HG03175 (cell line): ENCODE data around the gene SLC24A3.

Experiments used
- ATAC-seq: cut with Tn5 transposase; IDR thresholded peaks from one replicate; pipeline ENCODE4 v1.9.1; 2021; ENCODE audit warnings: mild to moderate bottlenecking, moderate library complexity; ENCODE audit not compliant: unreplicated experiment

SLC24A3 gene

DNA sequence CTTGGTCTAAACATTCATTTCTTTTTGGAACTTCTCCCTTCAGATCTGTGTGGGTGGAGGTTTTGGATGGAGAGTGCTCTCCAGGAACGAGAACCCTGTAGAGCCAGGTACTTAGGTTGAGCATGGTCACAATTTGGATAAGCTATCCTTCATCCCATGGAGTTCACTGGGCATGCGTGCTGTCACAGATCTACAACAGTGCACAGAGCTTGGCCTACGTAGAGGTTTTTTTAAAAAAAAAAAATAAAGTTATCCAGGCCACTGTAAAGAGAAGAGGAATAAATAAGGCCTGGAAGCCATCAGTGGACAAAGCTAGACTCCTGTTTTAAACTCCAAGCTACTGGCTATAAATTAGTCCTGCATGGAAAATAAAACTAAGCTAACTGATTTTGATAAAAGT, 165.6 kb downstream of the SLC24A3 start:
- ATAC-seq, result no peak

DNA sequence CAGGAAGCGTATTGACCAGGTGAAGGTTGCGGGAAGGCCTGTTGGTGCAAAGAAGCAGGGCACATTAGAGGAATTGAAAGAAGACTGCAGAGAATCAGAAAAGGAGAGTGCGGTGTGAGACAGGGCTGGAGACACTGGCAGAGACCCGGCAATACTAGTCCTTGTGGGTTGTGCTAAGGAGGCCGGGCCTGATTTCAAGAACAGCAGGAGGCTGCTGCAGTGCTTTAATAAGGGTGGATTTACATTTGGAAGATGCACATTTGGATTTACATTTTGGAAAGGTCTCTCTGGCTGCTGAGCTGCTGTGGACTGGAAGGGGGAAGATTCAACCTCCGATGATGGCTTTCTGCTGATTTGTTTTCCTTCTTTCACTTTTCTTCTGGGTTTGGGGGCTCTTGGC, 167.8 kb downstream of the SLC24A3 start:
- no peak for ATAC-seq

DNA sequence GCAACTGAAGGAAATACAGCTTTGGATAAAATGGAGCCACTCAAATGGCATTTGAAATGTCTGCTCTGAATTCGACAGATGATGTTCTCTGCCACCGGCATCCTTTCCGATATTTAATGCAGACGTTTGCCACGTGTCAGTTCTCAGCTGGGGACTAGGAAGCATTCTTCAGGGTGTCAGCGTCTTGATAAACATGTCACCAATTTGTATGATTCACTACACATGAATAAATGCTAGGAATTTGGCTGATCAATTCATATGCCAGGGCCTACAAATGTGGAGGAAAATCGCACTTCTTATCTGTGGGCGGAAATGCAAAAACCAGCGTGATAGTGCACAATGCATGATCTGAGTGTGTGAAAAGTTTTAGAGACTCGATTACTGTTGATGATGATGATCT, 169.5 kb downstream of the SLC24A3 start:
- ATAC-seq, result no peak

DNA sequence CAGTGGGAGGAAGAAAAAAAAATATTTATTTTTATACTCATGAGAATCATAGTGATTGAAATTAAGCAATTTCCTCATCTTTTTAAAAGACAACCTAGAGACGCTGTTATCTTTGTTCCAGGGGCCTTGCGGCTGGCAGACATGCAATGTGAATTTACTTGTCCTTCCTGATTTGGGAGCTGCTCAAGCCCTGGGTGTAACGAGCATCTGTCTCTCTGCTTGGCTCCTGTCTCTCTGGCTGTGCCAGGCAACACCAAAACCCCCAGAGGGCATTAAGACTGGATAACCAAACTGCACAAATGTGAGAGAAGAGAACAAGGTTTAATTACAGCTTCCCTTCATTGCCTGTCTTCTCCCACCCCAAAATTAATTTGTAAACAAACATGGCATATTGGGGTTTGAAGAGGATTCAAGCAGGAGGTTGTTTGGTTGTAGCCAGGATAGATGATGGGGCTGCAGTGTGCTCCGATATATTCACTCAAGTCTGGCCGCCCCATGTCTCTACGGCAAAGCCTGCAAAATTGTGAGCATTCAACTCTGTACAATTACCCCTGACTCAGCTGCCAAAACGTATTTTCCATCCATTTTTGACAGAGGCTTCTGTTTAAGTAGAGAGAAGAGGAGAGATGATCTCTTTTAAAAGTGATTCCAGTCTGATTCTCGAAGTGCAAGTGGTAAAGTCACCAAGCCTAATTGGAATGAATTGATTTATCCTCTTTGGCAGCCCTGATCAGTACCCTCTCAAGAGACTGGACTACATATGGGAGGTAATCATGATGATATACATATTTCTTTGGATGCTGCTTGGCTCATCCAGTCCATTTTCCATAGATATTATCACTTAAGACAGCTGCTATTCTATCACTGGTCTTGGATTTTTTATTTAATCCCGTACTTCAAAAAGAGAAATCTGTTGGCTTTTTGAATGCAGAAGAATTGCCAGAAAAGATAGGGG, 170.2 kb downstream of the SLC24A3 start:
- no peak for ATAC-seq

DNA sequence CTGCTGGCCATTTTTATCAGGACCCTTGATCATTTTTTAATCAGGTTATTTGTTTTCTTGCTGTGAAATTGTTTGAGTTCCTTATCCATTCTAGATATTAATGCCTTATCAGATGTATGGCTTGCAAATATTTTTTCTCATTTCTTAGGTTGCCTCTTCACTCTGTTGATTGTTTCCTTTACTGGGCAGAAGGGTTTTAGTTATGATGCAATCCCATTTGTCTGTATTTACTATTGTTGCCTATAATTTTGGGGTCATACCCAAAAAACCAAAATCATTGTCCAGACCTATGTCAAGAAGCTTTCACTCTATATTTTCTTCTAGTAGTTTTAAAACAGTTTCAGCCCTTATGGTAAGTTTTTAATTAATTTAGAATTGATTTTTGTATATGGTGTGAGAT, 172.5 kb downstream of the SLC24A3 start:
- ATAC-seq, result no peak

DNA sequence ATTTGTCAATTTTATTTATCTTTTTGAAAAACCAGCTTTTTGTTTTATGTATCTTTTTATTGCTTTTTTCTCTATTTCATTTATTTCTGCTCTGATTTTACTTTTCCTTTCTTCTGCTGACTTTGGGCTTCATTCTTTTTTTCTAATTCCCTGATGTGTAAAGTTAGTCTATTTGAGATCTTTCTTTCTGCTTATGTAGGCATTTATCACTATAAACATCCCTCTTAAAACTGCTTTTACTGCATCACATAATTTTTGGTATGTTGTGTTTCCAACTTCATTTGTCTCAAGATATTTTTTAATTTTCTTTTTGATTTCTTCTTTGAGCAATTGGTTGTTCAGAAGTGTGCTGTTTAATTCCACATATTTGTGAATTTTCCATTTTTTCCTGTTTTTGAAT, 174.8 kb downstream of the SLC24A3 start:
- no peak for ATAC-seq

DNA sequence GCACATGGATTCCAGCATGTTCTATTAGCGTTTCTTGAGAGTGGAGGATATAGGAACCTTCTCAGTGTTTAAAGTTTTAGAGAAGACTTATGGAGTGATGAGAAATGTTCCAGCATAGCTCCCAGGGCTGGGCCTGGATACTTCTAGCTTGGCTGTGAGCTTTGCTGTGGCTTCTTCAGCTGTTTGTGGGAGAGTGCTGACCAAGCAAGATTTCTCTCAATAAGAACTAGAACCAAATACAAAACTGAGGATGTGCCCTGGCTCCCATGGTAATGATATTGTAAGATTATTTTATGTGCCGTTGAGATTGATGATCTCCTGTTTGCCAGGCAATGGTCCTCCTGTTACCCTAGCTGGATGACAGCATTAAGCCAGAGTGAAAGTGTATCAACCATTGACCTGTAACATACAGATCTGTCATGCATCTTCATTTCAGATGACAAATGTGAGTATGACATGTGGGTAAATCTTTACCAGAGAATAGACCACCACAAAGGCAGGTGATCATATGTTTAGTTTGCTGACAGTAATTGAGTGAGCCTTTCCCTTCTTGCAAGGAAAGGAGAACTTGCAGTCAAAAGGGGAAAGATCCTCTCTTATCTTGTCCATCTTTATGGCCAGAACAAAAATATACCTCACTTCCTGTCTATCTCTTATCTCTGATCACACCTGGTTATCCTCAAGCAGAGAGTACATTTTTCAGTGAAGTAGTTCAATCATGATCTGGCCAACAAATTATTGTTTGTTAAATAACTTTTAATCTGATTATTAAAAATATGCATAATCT, 180.1 kb downstream of the SLC24A3 start:
- no peak for ATAC-seq

DNA sequence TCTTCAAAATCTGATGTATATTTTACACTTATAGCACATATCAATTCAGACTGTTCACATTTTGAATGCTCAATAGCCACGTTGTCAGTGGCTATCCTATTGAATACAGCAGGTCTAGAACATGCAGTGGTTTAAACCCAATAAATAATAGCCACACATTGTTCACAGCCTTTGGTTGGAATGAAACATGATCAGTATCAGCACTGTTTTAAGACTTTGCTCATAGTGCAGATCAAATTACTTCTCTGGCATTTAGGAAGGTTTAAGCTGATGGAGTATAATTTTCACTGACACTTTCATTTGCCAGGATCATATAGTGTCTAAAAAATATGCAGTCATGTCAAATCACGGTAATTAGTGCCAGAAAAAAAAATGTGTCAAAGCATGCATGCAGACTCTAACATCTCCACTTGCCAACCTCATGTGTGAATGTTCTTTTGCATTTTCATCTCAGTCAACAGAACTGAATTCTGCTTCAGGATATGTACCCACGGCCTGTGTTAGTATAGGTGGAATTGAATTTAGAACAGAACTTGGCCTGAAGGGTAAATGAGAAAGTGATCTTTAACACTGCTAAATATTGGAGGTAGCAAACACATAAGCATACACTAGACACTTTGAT, 184.1 kb downstream of the SLC24A3 start:
- no peak for ATAC-seq

DNA sequence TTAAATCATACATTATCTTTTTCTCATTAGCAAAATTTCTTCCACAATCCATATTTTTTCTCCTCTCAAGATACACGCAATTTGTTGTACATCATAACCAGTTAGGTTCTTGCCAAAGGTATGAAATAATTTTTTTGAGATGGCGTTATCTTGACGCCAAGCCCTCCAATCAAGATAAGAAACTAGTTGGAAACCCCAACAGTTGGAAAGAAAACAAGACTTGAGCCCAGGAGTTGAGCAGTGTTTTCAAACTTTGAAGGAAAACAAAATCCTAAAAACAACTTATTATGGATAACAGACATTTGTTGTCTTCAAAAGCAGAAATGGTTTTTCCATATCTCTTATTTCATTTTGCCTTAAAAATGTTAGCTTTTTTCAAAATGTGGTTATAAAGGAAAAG, 184.8 kb downstream of the SLC24A3 start:
- no peak for ATAC-seq

DNA sequence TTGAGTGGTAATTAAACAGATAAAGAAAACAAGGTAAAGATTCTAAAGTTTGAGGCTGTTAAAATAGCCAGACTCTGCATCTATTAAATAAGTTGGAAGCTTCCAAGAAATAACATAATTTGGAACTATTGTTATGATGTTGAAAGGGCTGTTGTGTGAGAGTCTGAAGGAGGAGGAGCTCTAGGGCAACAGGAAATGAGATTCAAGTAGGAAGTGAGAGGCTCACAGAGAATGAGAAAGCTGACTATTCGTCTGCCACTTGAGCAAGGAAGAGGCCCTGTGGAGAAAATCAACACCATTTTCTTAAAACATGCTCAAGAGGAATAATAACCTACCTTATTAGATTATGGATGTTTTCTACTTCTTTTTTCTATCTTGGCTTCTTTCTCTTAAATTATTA, 185.2 kb downstream of the SLC24A3 start:
- ATAC-seq, result no peak

DNA sequence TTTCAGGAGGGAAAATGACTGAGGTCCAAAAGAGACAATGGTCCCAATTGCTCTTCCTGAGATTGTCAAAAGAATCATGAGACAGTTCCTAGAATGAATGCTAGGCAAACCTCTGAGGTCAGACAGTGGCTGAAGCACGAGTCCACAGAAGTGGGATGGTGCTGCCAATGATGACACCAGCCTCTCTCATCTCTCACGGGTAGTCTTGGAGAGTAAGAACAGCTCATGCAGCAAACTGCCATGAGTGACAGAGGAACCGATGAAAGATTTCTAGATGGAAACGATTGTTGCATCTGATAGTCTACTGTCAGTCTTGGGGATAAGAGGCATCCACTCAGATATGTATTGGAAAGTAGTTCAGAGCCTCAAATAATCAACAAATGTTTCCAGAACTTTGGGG, 188.7 kb downstream of the SLC24A3 start:
- no peak for ATAC-seq

DNA sequence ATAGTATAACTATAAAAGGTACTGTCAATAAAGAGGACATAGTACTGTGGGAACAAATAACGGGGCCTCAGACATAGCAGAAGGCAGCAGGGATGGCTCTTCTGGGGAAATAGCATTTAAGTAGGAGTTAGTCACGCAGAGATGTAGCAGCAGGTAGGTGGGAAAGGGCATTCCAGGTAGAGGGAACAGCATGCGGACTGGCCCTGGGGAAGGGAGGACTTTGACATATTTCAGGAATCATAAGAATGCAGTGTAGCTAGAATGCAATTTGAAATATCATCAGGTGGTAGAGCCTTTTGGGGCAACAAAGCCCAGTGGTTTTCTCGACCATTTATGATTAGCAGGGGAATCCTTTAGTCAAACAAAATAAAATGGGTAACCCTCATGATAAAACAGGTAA, 191.1 kb downstream of the SLC24A3 start:
- no peak for ATAC-seq

DNA sequence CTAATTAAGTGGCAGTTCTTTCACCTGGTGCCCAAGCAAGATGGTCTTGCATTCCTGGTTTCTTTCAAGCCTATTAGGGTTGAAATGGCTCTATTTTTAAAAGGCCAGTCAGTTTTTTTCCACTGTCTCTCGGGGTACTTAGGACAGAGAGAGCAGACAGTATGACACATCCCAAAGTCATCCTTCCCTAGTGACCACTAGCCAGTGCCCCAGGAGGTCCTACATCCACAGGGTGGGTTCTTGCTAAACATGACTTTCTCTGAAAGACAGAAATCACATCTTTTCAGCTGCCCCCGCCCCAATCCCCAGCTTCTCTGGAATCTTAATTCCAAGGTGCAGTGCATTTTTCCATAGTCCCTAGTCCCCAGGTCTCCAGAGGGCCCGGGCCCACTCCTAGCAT, 192.4 kb downstream of the SLC24A3 start:
- ATAC-seq, result no peak

DNA sequence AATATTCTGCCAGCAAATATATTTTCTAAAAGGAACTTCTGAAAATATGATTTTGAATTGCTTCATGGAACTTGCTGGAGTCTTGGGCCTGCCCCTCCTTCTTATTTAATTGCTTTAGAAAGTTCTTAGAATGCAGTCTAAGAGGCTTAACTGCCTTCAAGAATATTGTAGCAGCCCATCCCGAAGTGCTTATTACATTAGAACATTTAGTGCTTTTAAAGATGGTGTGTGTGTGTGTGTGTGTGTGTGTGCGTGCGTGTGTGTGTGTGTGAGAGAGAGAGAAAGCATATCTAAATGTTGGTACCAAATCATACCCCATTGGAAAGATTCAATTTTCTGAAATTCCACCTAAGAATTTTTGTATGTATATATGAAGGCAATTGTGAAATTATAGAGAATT, 193.5 kb downstream of the SLC24A3 start:
- no peak for ATAC-seq

DNA sequence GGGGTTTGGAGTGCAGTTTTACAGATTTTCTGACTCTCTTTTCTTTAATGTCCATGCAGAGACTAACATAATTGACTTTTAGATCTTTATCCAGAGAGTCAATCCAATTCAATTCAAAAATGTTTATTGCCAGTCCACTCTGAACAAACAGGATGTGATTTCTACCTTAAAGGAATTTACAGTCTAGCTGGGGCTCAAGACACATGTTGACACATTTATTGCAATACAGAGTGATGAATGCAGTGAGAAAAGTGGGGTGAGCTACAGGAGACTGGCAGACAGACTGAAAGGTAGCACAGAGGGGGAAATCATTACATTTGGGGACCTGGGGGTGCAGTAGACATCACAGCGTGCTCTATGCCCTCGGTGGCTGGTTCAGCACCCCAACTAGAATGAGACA, 193.9 kb downstream of the SLC24A3 start:
- ATAC-seq, result no peak

DNA sequence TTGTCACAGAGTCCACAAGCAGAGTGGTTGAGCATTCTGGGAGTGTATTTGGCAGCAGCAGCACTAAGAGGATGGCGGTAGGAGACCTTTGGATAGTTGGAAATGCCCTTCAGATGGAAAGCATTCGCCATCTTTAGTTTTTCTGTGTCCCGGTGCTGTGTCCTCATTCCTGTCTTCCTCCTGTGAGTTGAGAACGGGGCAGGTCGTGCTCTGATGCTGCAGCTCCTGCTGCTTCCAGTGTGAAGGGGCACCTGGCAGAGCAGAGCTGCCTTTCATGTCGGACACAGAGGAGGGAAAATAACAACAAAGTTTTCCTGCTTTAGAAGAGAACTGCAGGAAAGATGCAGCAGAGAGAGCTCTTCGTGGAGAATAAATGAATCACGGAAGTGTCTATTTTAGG, 194.8 kb downstream of the SLC24A3 start:
- ATAC-seq, result no peak

DNA sequence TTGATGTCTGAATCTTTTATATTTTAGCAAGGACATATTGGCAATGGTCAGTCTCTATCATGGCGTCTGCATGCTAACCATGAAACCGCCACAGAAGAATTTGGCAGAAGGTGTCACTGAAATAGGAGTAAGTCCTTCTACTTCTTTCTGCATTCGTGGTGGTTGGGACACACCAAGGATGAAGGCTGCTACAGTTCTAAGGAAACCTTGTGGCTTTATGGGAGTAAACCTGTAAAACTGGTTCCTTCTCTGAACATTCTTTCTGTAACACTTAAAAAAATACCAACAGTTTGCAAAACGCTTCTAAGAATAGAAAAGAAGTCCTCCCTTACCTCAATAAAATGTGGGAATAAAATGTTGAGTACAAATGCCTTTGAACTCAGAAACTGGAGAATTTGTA, 195.3 kb downstream of the SLC24A3 start:
- no peak for ATAC-seq

DNA sequence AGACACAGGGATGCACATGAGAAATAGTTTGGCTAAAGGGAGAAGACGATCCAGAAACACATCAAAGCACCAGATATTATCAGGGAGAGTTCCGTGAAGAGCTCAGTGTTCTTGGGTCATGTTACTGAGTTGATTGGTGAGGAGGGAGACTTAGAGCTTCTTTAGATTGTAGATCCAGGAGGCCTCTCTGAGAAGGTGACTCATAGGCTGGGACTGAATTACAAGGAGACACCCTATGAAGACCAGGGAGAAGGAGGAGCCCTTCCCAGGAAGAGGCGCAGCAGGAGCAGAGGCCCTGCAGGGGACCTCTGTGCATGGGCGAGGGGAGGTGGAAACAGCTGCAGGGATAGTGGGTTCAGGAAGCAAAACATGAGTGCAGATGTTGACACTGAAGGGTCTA, 196.5 kb downstream of the SLC24A3 start:
- no peak for ATAC-seq

DNA sequence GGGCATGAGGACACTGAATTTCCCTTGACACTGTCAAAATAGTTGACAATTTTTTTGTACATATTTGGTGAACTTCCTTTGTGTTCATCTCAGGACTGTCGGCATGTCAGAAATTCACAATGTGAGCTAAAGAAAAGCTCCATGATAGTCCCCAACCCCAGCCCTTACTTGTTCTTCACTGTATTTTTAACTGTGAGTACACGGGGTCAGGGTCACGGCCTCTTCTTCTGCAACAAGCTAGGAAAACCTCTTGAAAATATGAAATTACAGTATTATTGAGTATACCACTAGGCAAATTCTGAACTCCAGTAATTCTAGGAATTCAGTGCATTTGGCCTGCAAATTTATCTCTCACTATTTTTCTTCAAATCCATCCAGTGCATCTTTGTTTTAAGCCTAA, 199.4 kb downstream of the SLC24A3 start:
- no peak for ATAC-seq

DNA sequence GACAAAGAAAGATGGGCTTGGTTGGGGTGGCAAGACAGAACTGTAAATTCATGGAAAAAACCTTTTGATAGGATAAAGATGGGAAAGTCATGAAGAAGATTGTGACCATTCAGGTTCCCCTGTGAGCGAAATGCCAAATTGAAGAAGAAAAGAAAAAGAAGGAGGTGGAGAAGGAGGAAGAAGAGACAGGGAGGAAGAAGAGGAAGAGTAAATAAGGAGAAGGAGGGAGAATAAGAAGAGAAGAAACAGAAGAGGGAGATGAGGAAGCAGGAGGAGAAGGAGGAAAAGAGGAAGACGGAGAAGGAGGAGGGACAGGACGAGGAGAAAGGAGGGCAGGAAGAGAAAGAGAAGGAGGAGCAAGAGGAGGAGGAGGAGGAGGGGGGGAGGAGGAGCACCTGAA, 199.8 kb downstream of the SLC24A3 start:
- ATAC-seq, result no peak

DNA sequence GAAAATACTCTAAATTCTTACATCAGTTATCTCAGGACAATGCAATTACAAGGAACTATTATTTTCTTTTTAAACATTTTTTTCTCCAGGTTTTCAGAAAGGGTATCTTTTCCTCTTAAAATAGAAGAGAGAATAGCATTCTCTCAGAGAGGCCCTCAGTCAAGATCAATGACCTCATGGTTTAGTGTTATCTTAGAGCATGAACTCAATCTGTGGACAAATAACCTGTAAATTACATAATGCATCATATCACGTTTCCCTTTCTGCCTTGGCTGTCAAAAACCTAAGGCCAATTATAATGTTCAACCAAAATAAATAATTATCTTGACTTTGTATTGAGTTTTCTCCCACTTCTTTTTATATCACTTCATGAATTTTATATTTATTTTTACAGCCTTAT, 202.2 kb downstream of the SLC24A3 start:
- no peak for ATAC-seq

DNA sequence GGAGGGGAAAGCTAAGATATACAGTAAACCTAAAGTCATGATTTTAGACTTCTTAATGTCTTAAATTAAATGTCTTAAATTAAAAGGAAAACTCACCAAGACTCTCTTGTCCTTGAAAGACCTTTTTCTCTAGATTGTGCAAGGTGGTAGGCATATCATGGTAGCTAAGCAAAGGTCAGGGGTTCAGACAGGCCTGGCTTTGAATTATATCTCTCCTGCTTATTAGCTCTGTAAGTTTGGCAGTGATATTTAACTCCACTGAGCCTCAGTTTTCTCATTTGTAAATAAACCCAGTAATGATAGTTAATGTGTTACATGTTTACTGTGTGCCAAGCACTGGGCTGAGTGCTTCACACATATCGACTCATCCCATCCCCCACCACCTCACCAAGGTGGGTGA, 203.3 kb downstream of the SLC24A3 start:
- no peak for ATAC-seq
